GM23248 (cell line): ENCODE measurements around the gene RGL4. TPM values are rescaled to one million over a fixed set of nuclear protein-coding genes. Genes with fewer than 3 reads are reported as not detected.

Source experiments
- DNase-seq: peaks from one replicate; pipeline ENCODE4 v3.0.0-alpha.2; 2015
- H2AFZ ChIP-seq: fragments of 200-600 bp; sonication (generic); 2 replicates; pipeline ENCODE4 v1.6.1; 2016; ENCODE audit warnings: antibody characterized with exemption
- H3F3A ChIP-seq: fragments of 200-600 bp; sonication (generic); 2 replicates; pipeline ENCODE4 v1.6.1; 2016; ENCODE audit warnings: mild to moderate bottlenecking, antibody characterized with exemption, mixed run types; ENCODE audit not compliant: insufficient read depth
- H3K27ac ChIP-seq: fragments of 200-600 bp; sonication (generic); 2 replicates; pipeline ENCODE4 v1.5.1; 2016; ENCODE audit warnings: mild to moderate bottlenecking
- H3K27me3 ChIP-seq: fragments of 200-600 bp; sonication (generic); replicated peaks from 2 replicates; pipeline ENCODE4 v1.6.1; 2016; ENCODE audit warnings: mild to moderate bottlenecking; ENCODE audit not compliant: insufficient read depth
- H3K36me3 ChIP-seq: fragments of 200-600 bp; sonication (generic); 2 replicates; pipeline ENCODE4 v1.6.1; 2016; ENCODE audit warnings: low read depth, mild to moderate bottlenecking
- H3K4me1 ChIP-seq: fragments of 200-600 bp; sonication (generic); 2 replicates; pipeline ENCODE4 v1.6.1; 2016; ENCODE audit warnings: mild to moderate bottlenecking; ENCODE audit not compliant: insufficient read depth
- H3K4me2 ChIP-seq: fragments of 200-600 bp; sonication (generic); one replicate; pipeline ENCODE4 v1.6.1; 2016; ENCODE audit warnings: mild to moderate bottlenecking; ENCODE audit not compliant: unreplicated experiment
- H3K4me3 ChIP-seq: fragments of 200-600 bp; sonication (generic); 2 replicates; pipeline ENCODE4 v1.5.1; 2016; ENCODE audit warnings: mild to moderate bottlenecking
- H3K79me2 ChIP-seq: fragments of 200-600 bp; sonication (generic); 2 replicates; pipeline ENCODE4 v1.6.1; 2016; ENCODE audit warnings: mild to moderate bottlenecking; ENCODE audit not compliant: insufficient read depth
- H3K9ac ChIP-seq: fragments of 200-600 bp; sonication (generic); 2 replicates; pipeline ENCODE4 v1.6.1; 2016; ENCODE audit warnings: mild to moderate bottlenecking
- H3K9me2 ChIP-seq: fragments of 200-600 bp; sonication (generic); 2 replicates; pipeline ENCODE4 v1.6.1; 2016; ENCODE audit warnings: mixed run types, mild to moderate bottlenecking, moderate library complexity; ENCODE audit not compliant: insufficient read depth
- H3K9me3 ChIP-seq: fragments of 200-600 bp; sonication (generic); one replicate; pipeline ENCODE4 v1.6.1; 2017; ENCODE audit warnings: low read depth
- H4K20me1 ChIP-seq: fragments of 200-600 bp; sonication (generic); 2 replicates; pipeline ENCODE4 v1.6.0; 2016; ENCODE audit not compliant: insufficient read depth
- EZH2 ChIP-seq: fragments of 200-600 bp; sonication (generic); IDR thresholded peaks from 2 replicates; pipeline ENCODE4 v1.6.1; 2018; ENCODE audit warnings: antibody characterized with exemption, mild to moderate bottlenecking; ENCODE audit not compliant: insufficient read depth, poor library complexity, severe bottlenecking
- EZH2phosphoT487 ChIP-seq: fragments of 200-600 bp; sonication (generic); IDR thresholded peaks from 2 replicates; pipeline ENCODE4 v1.6.1; 2018; ENCODE audit warnings: antibody characterized with exemption, moderate library complexity, mild to moderate bottlenecking, low read depth; ENCODE audit not compliant: insufficient read depth
- WGBS, 2 experiments: methylation state at CpG; one replicate each; pipeline ENCODE4 v1.1.6; 2015 to 2017; ENCODE audit warnings: low lambda C conversion rate in 2 of 2, low coverage in 1 of 2; ENCODE audit errors: missing lambda C conversion rate in 2 of 2; 5-methylcytosine and 5-hydroxymethylcytosine counted together
- in situ Hi-C: fragments of 300-500 bp; cut with MboI; formaldehyde crosslinking; loops from 2 replicates; pipeline ENCODE4 v1.15.0; 2020
- polyA plus RNA-seq: library from polyadenylated mRNA; unstranded; fragments of >200 nt; fragmentation: Nextera tagmentation; extraction: Ambion mirVana; gene quantifications from 2 replicates; pipeline ENCODE4 v1.2.1, GENCODE V29; 2016
- total RNA-seq: library from RNA; depleted of rRNA; stranded (reverse); fragments of >200 nt; shearing (Covaris generic); gene quantifications from 2 replicates; pipeline ENCODE4 v1.2.3, GENCODE V29; 2014

The RGL4 gene
- total and polyA plus RNA-seq, 2 experiments from 2014 or later, result 0.06 TPM; not detected in 1

- no peak overlapping the region for H2AFZ ChIP-seq
- no peak for DNase-seq
- no peaks in the 10 kb centered on the region for H3K36me3 ChIP-seq
- H3K4me3 ChIP-seq, result no peak overlapping the region
- no peak overlapping the region for H3K27ac ChIP-seq
- in situ Hi-C loops, result no loop called here
- no peaks in the 10 kb centered on the region for H3K4me1 ChIP-seq
- H3F3A ChIP-seq, result no peaks in the 10 kb centered on the region
- no peak overlapping the region for H3K4me2 ChIP-seq
- no peaks in the 10 kb centered on the region for H4K20me1 ChIP-seq
- no peaks in the 10 kb centered on the region for H3K79me2 ChIP-seq
- WGBS, 2 experiments, result 90 to 93% methylated on average over 7 of the region's 7 CpGs
- H3K27me3 ChIP-seq, result no peaks in the 10 kb centered on the region
- no peaks in the 10 kb centered on the region for H3K9me3 ChIP-seq
- TF ChIP-seq EZH2phosphoT487, result no peak
- TF ChIP-seq EZH2, result no peak
- no peaks in the 10 kb centered on the region for H3K9me2 ChIP-seq
- H3K9ac ChIP-seq, result no peak overlapping the region
These were observed 1.4 kb upstream of the RGL4 start for GRCh38 chr22:23689414-23689813.

- Histone ChIP-seq H3K9me2 (no peaks in the 10 kb centered on the region), H3K27ac (no peak overlapping the region), H3K9me3 (no peaks in the 10 kb centered on the region), H3K4me3 (no peak overlapping the region), H3K79me2 (no peaks in the 10 kb centered on the region), H3K4me1 (no peaks in the 10 kb centered on the region), H3K27me3 (no peaks in the 10 kb centered on the region), H3K36me3 (peaks cover 4% of the 10 kb centered on the region; the same call in 1 of the 2 replicates), H3K4me2 (no peak overlapping the region), H3F3A (no peaks in the 10 kb centered on the region), H2AFZ (no peak overlapping the region), H3K9ac (no peak overlapping the region), H4K20me1 (no peaks in the 10 kb centered on the region)
- no peak for DNase-seq
- in situ Hi-C loops, result no loop called here
- 90% methylated on average over 12 of the region's 12 CpGs for WGBS, 2 experiments
- TF ChIP-seq EZH2phosphoT487, result no peak
- TF ChIP-seq EZH2, result no peak
These were observed 1.1 kb downstream of the RGL4 start for GRCh38 chr22:23691748-23692423.

GRCh38 chr22:23692598-23693291 is 1.9 kb downstream of the RGL4 start:
- Histone ChIP-seq H3K27ac (no peak overlapping the region), H2AFZ (no peak overlapping the region), H3K79me2 (no peaks in the 10 kb centered on the region), H3K36me3 (peaks cover 4% of the 10 kb centered on the region; the same call in 1 of the 2 replicates), H3K9me3 (no peaks in the 10 kb centered on the region), H3K9ac (no peak overlapping the region), H3K4me3 (no peak overlapping the region), H3K4me1 (no peaks in the 10 kb centered on the region), H3K27me3 (no peaks in the 10 kb centered on the region), H3K4me2 (no peak overlapping the region), H4K20me1 (no peaks in the 10 kb centered on the region), H3K9me2 (no peaks in the 10 kb centered on the region), H3F3A (no peaks in the 10 kb centered on the region)
- 97 to 99% methylated on average over 12 of the region's 12 CpGs for WGBS, 2 experiments
- DNase-seq, result no peak
- in situ Hi-C loops, result no loop called here
- TF ChIP-seq EZH2phosphoT487 (no peak), EZH2 (no peak)

GRCh38 chr22:23693979-23694680 is 3.3 kb downstream of the RGL4 start:
- H3K9me3 ChIP-seq, result no peaks in the 10 kb centered on the region
- no peak overlapping the region for H3K4me2 ChIP-seq
- H3F3A ChIP-seq, result no peaks in the 10 kb centered on the region
- peaks cover 4% of the 10 kb centered on the region; the same call in 1 of the 2 replicates for H3K36me3 ChIP-seq
- H3K27ac ChIP-seq, result no peak overlapping the region
- H2AFZ ChIP-seq, result no peak overlapping the region
- H3K27me3 ChIP-seq, result no peaks in the 10 kb centered on the region
- H3K9me2 ChIP-seq, result no peaks in the 10 kb centered on the region
- in situ Hi-C loops, result no loop called here
- 87 to 90% methylated on average over 11 of the region's 11 CpGs for WGBS, 2 experiments
- no peak overlapping the region for H3K4me3 ChIP-seq
- TF ChIP-seq EZH2, result no peak
- TF ChIP-seq EZH2phosphoT487, result no peak
- H3K9ac ChIP-seq, result no peak overlapping the region
- H4K20me1 ChIP-seq, result no peaks in the 10 kb centered on the region
- H3K4me1 ChIP-seq, result no peaks in the 10 kb centered on the region
- no peak for DNase-seq
- H3K79me2 ChIP-seq, result no peaks in the 10 kb centered on the region
